Uterus (tissue), 4 donors: ENCODE data around the gene TCEANC. TPM values are rescaled to one million over a fixed set of nuclear protein-coding genes. Genes with fewer than 3 reads are reported as not detected.

ENCODE experiments used
- DNase-seq, 2 donors: peaks; one replicate each; pipeline ENCODE4 v3.0.0-alpha.2; 2019 to 2020
- H3K27ac ChIP-seq, 2 donors: fragments of 200-600 bp; sonication (generic); 1 replicate in 1 of 2; 2 replicates in 1 of 2; pipeline ENCODE4 v1.5.1; 2016 to 2018
- H3K27me3 ChIP-seq, 2 donors: fragments of 200-600 bp; sonication (generic); one replicate each; pipeline ENCODE4 v1.5.1; 2018 to 2019; ENCODE audit warnings: control low read depth in 1 of 2
- H3K36me3 ChIP-seq, 2 donors: fragments of 200-600 bp; sonication (generic); one replicate each; pipeline ENCODE4 v1.5.1; 2019; ENCODE audit warnings: control low read depth in 1 of 2
- H3K4me1 ChIP-seq, 2 donors: fragments of 200-600 bp; sonication (generic); one replicate each; pipeline ENCODE4 v1.5.1; 2018 to 2019; ENCODE audit warnings: control low read depth in 1 of 2
- H3K4me3 ChIP-seq, 2 donors: fragments of 200-600 bp; sonication (generic); 1 replicate in 1 of 2; 2 replicates in 1 of 2; pipeline ENCODE4 v1.5.1; 2018 to 2019; ENCODE audit warnings: mild to moderate bottlenecking in 1 of 2
- H3K9me3 ChIP-seq, 2 donors: fragments of 200-600 bp; sonication (generic); one replicate each; pipeline ENCODE4 v1.5.1; 2019; ENCODE audit warnings: control low read depth in 1 of 2
- POLR2A ChIP-seq, 2 donors: fragments of 450-650 bp; IDR thresholded peaks; one replicate each; pipeline ENCODE4 v1.6.1; 2016; ENCODE audit warnings: antibody characterized with exemption in 2 of 2, mild to moderate bottlenecking in 1 of 2, moderate library complexity in 1 of 2
- intact Hi-C: fragments of 100-400 bp; cut with DNase I; formaldehyde crosslinking; loops from one replicate; pipeline ENCODE4 v1.15.1; 2023; ENCODE audit warnings: low total_unique reads
- total RNA-seq, 4 donors: library from RNA; depleted of rRNA in 3 of 4; stranded (reverse); fragments of >200 nt in 3 of 4; gene quantifications; one replicate each; pipeline versions ENCODE4 v1.1.0 to v1.2.4, GENCODE V29; 2014 to 2023
- TF ChIP-seq, protein P1 (sequence below), 4 experiments: fragments of 200-600 bp in 2 of 4; fragments of 450-650 bp in 2 of 4; sonication (generic) in 2 of 4; IDR thresholded peaks; one replicate each; pipeline ENCODE4 v1.5.1; 2016 to 2019; ENCODE audit warnings: antibody characterized with exemption in 4 of 4, mild to moderate bottlenecking in 2 of 4, moderate library complexity in 1 of 4
- donor health status: DM: yes; HTN: yes; CAD: no.

The TCEANC gene
- total RNA-seq, 4 donors from 2014 or later, result 1.5 to 9.2 (median 5.7) TPM

GRCh38 chrX:13655674-13656073 lies 2.7 kb downstream of the TCEANC start:
- H3K4me3 ChIP-seq, result no peak overlapping the region
- no peak for TF ChIP-seq POLR2A (IDR thresholded peaks at IDR 0.05)
- TF ChIP-seq, protein P1, sequence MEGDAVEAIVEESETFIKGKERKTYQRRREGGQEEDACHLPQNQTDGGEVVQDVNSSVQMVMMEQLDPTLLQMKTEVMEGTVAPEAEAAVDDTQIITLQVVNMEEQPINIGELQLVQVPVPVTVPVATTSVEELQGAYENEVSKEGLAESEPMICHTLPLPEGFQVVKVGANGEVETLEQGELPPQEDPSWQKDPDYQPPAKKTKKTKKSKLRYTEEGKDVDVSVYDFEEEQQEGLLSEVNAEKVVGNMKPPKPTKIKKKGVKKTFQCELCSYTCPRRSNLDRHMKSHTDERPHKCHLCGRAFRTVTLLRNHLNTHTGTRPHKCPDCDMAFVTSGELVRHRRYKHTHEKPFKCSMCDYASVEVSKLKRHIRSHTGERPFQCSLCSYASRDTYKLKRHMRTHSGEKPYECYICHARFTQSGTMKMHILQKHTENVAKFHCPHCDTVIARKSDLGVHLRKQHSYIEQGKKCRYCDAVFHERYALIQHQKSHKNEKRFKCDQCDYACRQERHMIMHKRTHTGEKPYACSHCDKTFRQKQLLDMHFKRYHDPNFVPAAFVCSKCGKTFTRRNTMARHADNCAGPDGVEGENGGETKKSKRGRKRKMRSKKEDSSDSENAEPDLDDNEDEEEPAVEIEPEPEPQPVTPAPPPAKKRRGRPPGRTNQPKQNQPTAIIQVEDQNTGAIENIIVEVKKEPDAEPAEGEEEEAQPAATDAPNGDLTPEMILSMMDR (IDR thresholded peaks at IDR 0.05), result no peak
- H3K27me3 ChIP-seq, result no peaks in the 10 kb centered on the region
- no peak for DNase-seq
- intact Hi-C loops, result no loop called here
- H3K36me3 ChIP-seq, result no peaks in the 10 kb centered on the region
- H3K9me3 ChIP-seq, result no peaks in the 10 kb centered on the region
- H3K27ac ChIP-seq, result no peak overlapping the region
- H3K4me1 ChIP-seq, result no peaks in the 10 kb centered on the region

DNA sequence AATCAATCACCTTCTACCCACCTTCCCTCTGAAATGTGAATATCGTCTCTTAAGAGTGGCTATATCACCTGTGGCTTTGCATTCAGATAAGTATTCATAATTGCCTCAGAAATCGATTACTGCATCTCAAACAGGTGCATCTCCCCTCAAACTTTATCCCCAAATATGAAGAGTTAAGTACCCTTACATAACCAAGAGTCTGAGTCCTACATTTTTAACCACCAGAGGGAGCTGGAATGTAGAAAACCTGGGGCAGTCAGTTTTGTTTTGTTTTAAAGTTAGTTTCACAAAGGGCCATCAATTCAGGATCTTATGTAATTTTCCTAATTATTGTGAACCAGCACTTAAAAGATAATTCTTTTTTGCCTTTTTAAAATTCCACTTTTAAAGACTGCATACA lies 5.7 kb downstream of the TCEANC start:
- intact Hi-C loops, result no loop called here
- Histone ChIP-seq H3K4me3 (no peak overlapping the region), H3K27ac (peak overlapping the region; percentile 33 to 63), H3K4me1 (no peaks in the 10 kb centered on the region), H3K9me3 (no peaks in the 10 kb centered on the region), H3K27me3 (no peaks in the 10 kb centered on the region), H3K36me3 (no peaks in the 10 kb centered on the region)
- no peak for TF ChIP-seq POLR2A (IDR thresholded peaks at IDR 0.05)
- TF ChIP-seq, protein P1 (IDR thresholded peaks at IDR 0.05), result peak; percentile 60 to 75 (median 72)
- no peak for DNase-seq

- no peaks in the 10 kb centered on the region for H3K27me3 ChIP-seq
- H3K9me3 ChIP-seq, result no peaks in the 10 kb centered on the region
- no peak overlapping the region for H3K4me3 ChIP-seq
- peak overlapping the region; percentile 33 to 63 for H3K27ac ChIP-seq
- no peak for TF ChIP-seq POLR2A (IDR thresholded peaks at IDR 0.05)
- TF ChIP-seq, protein P1 (IDR thresholded peaks at IDR 0.05), result no peak
- no peaks in the 10 kb centered on the region for H3K36me3 ChIP-seq
- H3K4me1 ChIP-seq, result no peaks in the 10 kb centered on the region
- DNase-seq, result no peak
- intact Hi-C loops, result no loop called here
Measured at GRCh38 chrX:13659063-13659462, 6.1 kb downstream of the TCEANC start.

DNA sequence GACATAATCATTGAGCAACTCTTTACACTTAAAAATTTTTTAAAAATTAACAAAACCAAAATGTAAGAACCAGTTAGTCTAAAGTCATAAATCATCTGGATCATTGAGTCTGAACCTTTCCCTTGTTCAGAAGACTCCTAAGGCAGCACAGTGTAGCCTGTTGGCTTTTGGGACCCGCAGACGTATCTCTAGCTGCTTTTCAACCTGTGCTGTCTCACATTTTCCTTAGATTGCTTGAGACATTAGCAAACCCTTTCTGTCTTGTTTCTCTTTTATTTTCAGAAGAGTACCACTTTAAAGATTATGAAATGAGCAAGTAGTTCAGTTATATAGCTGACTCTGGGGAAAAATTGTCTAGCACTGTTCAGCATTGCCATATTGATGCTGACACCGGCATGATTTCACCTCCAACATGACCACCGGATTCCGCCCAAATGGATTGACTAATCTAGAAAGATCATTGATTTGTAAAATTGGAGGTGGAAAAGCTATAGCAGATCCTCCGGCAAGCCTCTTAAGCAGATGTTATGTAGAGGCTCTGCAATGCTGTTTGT lies 8.9 kb downstream of the TCEANC start:
- TF ChIP-seq, protein P1 (IDR thresholded peaks at IDR 0.05), result no peak
- no peak for TF ChIP-seq POLR2A (IDR thresholded peaks at IDR 0.05)
- intact Hi-C loops, result no loop called here
- DNase-seq, result no peak
- no peaks in the 10 kb centered on the region for H3K36me3 ChIP-seq
- H3K4me3 ChIP-seq, result peak overlapping the region; percentile 8 to 28
- no peaks in the 10 kb centered on the region for H3K27me3 ChIP-seq
- peak overlapping the region; percentile 77 to 83 for H3K27ac ChIP-seq
- no peaks in the 10 kb centered on the region for H3K9me3 ChIP-seq
- no peaks in the 10 kb centered on the region for H3K4me1 ChIP-seq

- Histone ChIP-seq H3K27ac (peak overlapping the region; percentile 77 to 83), H3K9me3 (no peaks in the 10 kb centered on the region), H3K27me3 (no peaks in the 10 kb centered on the region), H3K4me1 (no peaks in the 10 kb centered on the region), H3K36me3 (no peaks in the 10 kb centered on the region), H3K4me3 (peak overlapping the region; percentile 8 to 28)
- TF ChIP-seq, protein P1 (IDR thresholded peaks at IDR 0.05), result no peak
- no peak for TF ChIP-seq POLR2A (IDR thresholded peaks at IDR 0.05)
- intact Hi-C loops, result no loop called here
- peak in 1 of 2 donors; percentile 74 for DNase-seq
Measured at GRCh38 chrX:13662355-13662791, 9.4 kb downstream of the TCEANC start.
